DMS 273 treated with DMSO at 0.1 percent for 48 hours (cell line): ENCODE results near the gene SRPK2.
"Not testable (repeated sequence)": the region's sequence is repeated elsewhere in the genome, so short reads cannot be mapped to it uniquely, and the experiment has no call there.

Experiments
- DNase-seq: peaks from one replicate; lab custom pipeline; 2025; lab: John Stamatoyannopoulos, UW

SRPK2 gene

GRCh38 chr7:105304040-105304895 is 84.5 kb downstream of the SRPK2 start:
- no peak for DNase-seq

- DNase-seq = not testable (repeated sequence)
Measured at GRCh38 chr7:105300587-105300986, 88.1 kb downstream of the SRPK2 start.

GRCh38 chr7:105298439-105298894 is 90.3 kb downstream of the SRPK2 start:
- no peak for DNase-seq

- no peak for DNase-seq
Measured at GRCh38 chr7:105297985-105298384, 90.7 kb downstream of the SRPK2 start.

- DNase-seq = peak; percentile 66
Measured at GRCh38 chr7:105297309-105297708, 91.4 kb downstream of the SRPK2 start.

- no peak for DNase-seq
Measured at GRCh38 chr7:105296491-105296890, 92.2 kb downstream of the SRPK2 start.

- no peak for DNase-seq
Measured at GRCh38 chr7:105295596-105296352, 92.9 kb downstream of the SRPK2 start.

GRCh38 chr7:105294482-105294881 is 94.2 kb downstream of the SRPK2 start:
- DNase-seq = not testable (repeated sequence)

GRCh38 chr7:105289704-105290103 is 99.0 kb downstream of the SRPK2 start:
- DNase-seq = no peak

GRCh38 chr7:105286441-105286840 is 102.3 kb downstream of the SRPK2 start:
- no peak for DNase-seq

- DNase-seq = no peak
Measured at GRCh38 chr7:105285118-105285874, 103.4 kb downstream of the SRPK2 start.

- no peak for DNase-seq
Measured at GRCh38 chr7:105284014-105284413, 104.7 kb downstream of the SRPK2 start.

- DNase-seq = no peak
Measured at GRCh38 chr7:105281966-105282365, 106.8 kb downstream of the SRPK2 start.

GRCh38 chr7:105279688-105280007 is 109.1 kb downstream of the SRPK2 start:
- no peak for DNase-seq

GRCh38 chr7:105278973-105279687 is 109.6 kb downstream of the SRPK2 start:
- no peak for DNase-seq

GRCh38 chr7:105278565-105278964 is 110.2 kb downstream of the SRPK2 start:
- no peak for DNase-seq

- DNase-seq = no peak
Measured at GRCh38 chr7:105277341-105277740, 111.4 kb downstream of the SRPK2 start.

GRCh38 chr7:105270117-105270516 is 118.6 kb downstream of the SRPK2 start:
- no peak for DNase-seq

GRCh38 chr7:105269397-105269796 is 119.3 kb downstream of the SRPK2 start:
- DNase-seq = no peak

- peak; percentile 68 for DNase-seq
Measured at GRCh38 chr7:105268511-105269392, 120.0 kb downstream of the SRPK2 start.

- no peak for DNase-seq
Measured at GRCh38 chr7:105268056-105268455, 120.7 kb downstream of the SRPK2 start.
